HG02840 (cell line): ENCODE measurements around the gene ARGLU1.

Experiments used
- ATAC-seq: cut with Tn5 transposase; IDR thresholded peaks from one replicate; pipeline ENCODE4 v1.9.1; 2021; ENCODE audit warnings: mild to moderate bottlenecking, moderate library complexity, moderate number of reproducible peaks; ENCODE audit not compliant: unreplicated experiment, low FRiP score

Gene ARGLU1

GRCh38 chr13:106527445-106527801 is 40.5 kb downstream of the ARGLU1 start:
- no peak for ATAC-seq

- no peak for ATAC-seq
Observed at GRCh38 chr13:106526738-106527444, 41.0 kb downstream of the ARGLU1 start.

GRCh38 chr13:106525865-106526264 is 42.1 kb downstream of the ARGLU1 start:
- ATAC-seq, result no peak

GRCh38 chr13:106524108-106524507 is 43.8 kb downstream of the ARGLU1 start:
- ATAC-seq, result no peak

- ATAC-seq, result no peak
Observed at GRCh38 chr13:106523576-106523975, 44.4 kb downstream of the ARGLU1 start.

- ATAC-seq, result no peak
Observed at GRCh38 chr13:106522898-106523525, 44.9 kb downstream of the ARGLU1 start.

GRCh38 chr13:106522112-106522705 is 45.7 kb downstream of the ARGLU1 start:
- no peak for ATAC-seq

- ATAC-seq, result no peak
Observed at GRCh38 chr13:106521095-106521799, 46.7 kb downstream of the ARGLU1 start.

- ATAC-seq, result no peak
Observed at GRCh38 chr13:106520251-106521054, 47.5 kb downstream of the ARGLU1 start.

GRCh38 chr13:106518512-106518911 is 49.4 kb downstream of the ARGLU1 start:
- no peak for ATAC-seq

- no peak for ATAC-seq
Observed at GRCh38 chr13:106517109-106517847, 50.7 kb downstream of the ARGLU1 start.

- ATAC-seq, result no peak
Observed at GRCh38 chr13:106515635-106516254, 52.2 kb downstream of the ARGLU1 start.

GRCh38 chr13:106514928-106515634 is 52.9 kb downstream of the ARGLU1 start:
- ATAC-seq, result no peak

GRCh38 chr13:106513025-106513983 is 54.6 kb downstream of the ARGLU1 start:
- ATAC-seq, result no peak

GRCh38 chr13:106507560-106508274 is 60.2 kb downstream of the ARGLU1 start:
- no peak for ATAC-seq

- ATAC-seq, result no peak
Observed at GRCh38 chr13:106506286-106506685, 61.7 kb downstream of the ARGLU1 start.

GRCh38 chr13:106505732-106506131 is 62.2 kb downstream of the ARGLU1 start:
- ATAC-seq, result no peak
